HepG2 (cell line): ENCODE measurements around the gene ZNF429. TPM values are rescaled to one million over a fixed set of nuclear protein-coding genes. Genes with fewer than 3 reads are reported as not detected.

ENCODE experiments used
- NFATC3 ChIP-seq: sonication (generic); formaldehyde crosslinking; IDR thresholded peaks from 2 replicates; pipeline ENCODE4 v1.5.1; 2020; ENCODE audit warnings: mild to moderate bottlenecking, missing genetic modification reagents
- POGK ChIP-seq: sonication (generic); formaldehyde crosslinking; conservative IDR thresholded peaks from 2 replicates; pipeline ENCODE4 v1.8.0; 2022; ENCODE audit warnings: mild to moderate bottlenecking, moderate library complexity, missing genetic modification reagents
- TERF1 ChIP-seq: sonication (generic); formaldehyde crosslinking; IDR thresholded peaks from 2 replicates; pipeline ENCODE4 v1.8.0; 2022; ENCODE audit warnings: mild to moderate bottlenecking, missing genetic modification reagents, moderate library complexity
- WIZ ChIP-seq: sonication (generic); formaldehyde crosslinking; IDR thresholded peaks from 2 replicates; pipeline ENCODE4 v1.5.1; 2020; ENCODE audit warnings: mild to moderate bottlenecking, missing genetic modification reagents
- YEATS2 ChIP-seq: sonication (generic); formaldehyde crosslinking; IDR thresholded peaks from 2 replicates; pipeline ENCODE4 v1.4.0; 2020; ENCODE audit warnings: missing genetic modification reagents, borderline replicate concordance
- ZNF564 ChIP-seq: sonication (generic); formaldehyde crosslinking; IDR thresholded peaks from 2 replicates; pipeline ENCODE4 v1.8.1; 2023; ENCODE audit warnings: mild to moderate bottlenecking, missing genetic modification reagents
- ZNF574 ChIP-seq: sonication (generic); formaldehyde crosslinking; IDR thresholded peaks from 2 replicates; pipeline ENCODE4 v1.4.0; 2020; ENCODE audit warnings: missing genetic modification reagents
- ZNF740 ChIP-seq: sonication (generic); formaldehyde crosslinking; IDR thresholded peaks from 2 replicates; pipeline ENCODE4 v1.4.0; 2020; ENCODE audit warnings: missing genetic modification reagents
- ZUFSP ChIP-seq: sonication (generic); formaldehyde crosslinking; IDR thresholded peaks from 2 replicates; pipeline ENCODE4 v1.9.0; 2021; ENCODE audit warnings: missing genetic modification reagents, mild to moderate bottlenecking, borderline replicate concordance
- polyA plus RNA-seq, 8 experiments: library from polyadenylated mRNA; depleted of rRNA in 3 of 8; stranded (reverse) in 7 of 8; unstranded in 1 of 8; fragments of >200 nt; fragmentation: Illumina TruSeq in 4 of 8; extraction: Trizol in 4 of 8; gene quantifications; 2 replicates each; pipeline versions ENCODE4 v1.2.1 to v1.2.3, GENCODE V29; 2011 to 2016; ENCODE audit warnings: low read depth in 4 of 8, missing spikeins in 1 of 8, mixed read lengths in 1 of 8; ENCODE audit not compliant: insufficient read depth in 1 of 8
- total RNA-seq, 5 experiments: library from RNA; depleted of rRNA; stranded (reverse); fragments of >200 nt; fragmentation: Illumina TruSeq; extraction: Trizol; gene quantifications; 2 replicates each; pipeline ENCODE4 v1.2.3, GENCODE V29; 2016; ENCODE audit warnings: low read depth in 1 of 5

Gene ZNF429
- total and polyA plus RNA-seq, 2 of the 13 experiments (the other 11 are each of a cell fraction or from before 2014, with no cell fraction given), result 3.3 to 3.4 TPM

- no peak for TF ChIP-seq ZNF574 (CRISPR knock-in tag)
- no peak for TF ChIP-seq YEATS2
- no peak for TF ChIP-seq WIZ (CRISPR knock-in tag)
- no peak for TF ChIP-seq ZNF740
- TF ChIP-seq POGK (CRISPR knock-in tag), result no peak
- TF ChIP-seq ZNF564 (CRISPR knock-in tag), result no peak
- no peak for TF ChIP-seq NFATC3 (CRISPR knock-in tag)
- no peak for TF ChIP-seq ZUFSP (CRISPR knock-in tag)
- TF ChIP-seq TERF1 (CRISPR knock-in tag), result no peak
Measured at GRCh38 chr19:21580101-21580500, 74.7 kb downstream of the ZNF429 start (continued).
